K562 (cell line): ENCODE data around the gene SPTBN2. TPM values are rescaled to one million over a fixed set of nuclear protein-coding genes. Genes with fewer than 3 reads are reported as not detected.

Experiments used
- DDX20 ChIP-seq: fragments of 450-650 bp; IDR thresholded peaks from 2 replicates; pipeline ENCODE4 v1.6.1; 2016; ENCODE audit warnings: missing genetic modification characterization, low read depth, mild to moderate bottlenecking, missing compliant biosample characterization, moderate library complexity
- E2F8 ChIP-seq: fragments of 450-650 bp; IDR thresholded peaks from 2 replicates; pipeline ENCODE4 v1.7.1; 2018; ENCODE audit warnings: mild to moderate bottlenecking, low read depth; ENCODE audit not compliant: partially characterized antibody
- ELF2 ChIP-seq: fragments of 250-450 bp; sonication (Bioruptor Pico); IDR thresholded peaks from 2 replicates; pipeline ENCODE4 v1.5.0; 2021; ENCODE audit warnings: mild to moderate bottlenecking
- ESRRA ChIP-seq: fragments of 450-650 bp; IDR thresholded peaks from 2 replicates; pipeline ENCODE4 v1.6.1; 2014; ENCODE audit warnings: low read depth, mild to moderate bottlenecking, moderate library complexity, borderline replicate concordance
- ILK ChIP-seq: fragments of 450-650 bp; IDR thresholded peaks from 2 replicates; pipeline ENCODE4 v1.6.1; 2016; ENCODE audit warnings: missing genetic modification characterization, low read depth, mild to moderate bottlenecking, missing compliant biosample characterization, moderate library complexity, borderline replicate concordance
- KDM1A ChIP-seq, 2 experiments: fragments of 450-650 bp; IDR thresholded peaks; 2 replicates each; pipeline ENCODE4 v1.6.1; 2016; ENCODE audit warnings: mild to moderate bottlenecking in 2 of 2
- MLLT1 ChIP-seq, 2 experiments: fragments of 450-650 bp; IDR thresholded peaks; 2 replicates each; pipeline ENCODE4 v1.6.1; 2016
- MTA3 ChIP-seq: fragments of 450-650 bp; formaldehyde crosslinking; IDR thresholded peaks from 2 replicates; pipeline ENCODE4 v1.6.1; 2017; ENCODE audit warnings: mild to moderate bottlenecking, borderline replicate concordance
- RBM39 ChIP-seq: fragments of 200-400 bp; formaldehyde crosslinking; optimal IDR thresholded peaks from 2 replicates; pipeline ENCODE3; 2018; ENCODE audit warnings: low read depth, low read length
- RNF2 ChIP-seq: sonication (generic); IDR thresholded peaks from 2 replicates; pipeline ENCODE4 v1.6.1; 2016
- ZFX ChIP-seq: sonication (generic); formaldehyde crosslinking; IDR thresholded peaks from 2 replicates; pipeline ENCODE4 v1.8.0; 2022; ENCODE audit warnings: mild to moderate bottlenecking, missing genetic modification reagents, moderate library complexity
- ZMIZ1 ChIP-seq, 2 experiments: fragments of 150-350 bp in 1 of 2; IDR thresholded peaks; 2 replicates each; pipeline ENCODE4 v1.6.1; 2012 to 2016; ENCODE audit warnings: low read depth in 2 of 2, low read length in 2 of 2, mild to moderate bottlenecking in 1 of 2, moderate library complexity in 1 of 2
- ZNF224 ChIP-seq: sonication (generic); formaldehyde crosslinking; IDR thresholded peaks from 2 replicates; pipeline ENCODE4 v1.8.0; 2022; ENCODE audit warnings: mild to moderate bottlenecking, missing genetic modification reagents
- polyA plus RNA-seq, 8 experiments: library from polyadenylated mRNA; depleted of rRNA in 4 of 8; stranded (reverse) in 5 of 8; unstranded in 3 of 8; fragments of >200 nt; fragmentation: Nextera tagmentation in 2 of 8; fragmentation: Illumina TruSeq in 1 of 8; extraction: Ambion mirVana in 2 of 8; extraction: Trizol in 1 of 8; gene quantifications; 2 replicates each; pipeline versions ENCODE4 v1.2.1 to v1.2.3, GENCODE V29; 2011 to 2014; ENCODE audit warnings: inconsistent platforms in 1 of 8, missing spikeins in 1 of 8
- total RNA-seq, 7 experiments: library from RNA; depleted of rRNA in 6 of 7; stranded (reverse); fragments of >200 nt in 6 of 7; fragmentation: Illumina TruSeq in 2 of 7; extraction: Trizol in 2 of 7; gene quantifications; 2 replicates each; pipeline versions ENCODE4 v1.2.1 to v1.2.3, GENCODE V29; 2011 to 2021; ENCODE audit warnings: low replicate concordance in 1 of 7

SPTBN2 gene
- total and polyA plus RNA-seq, 9 of the 15 experiments (the other 6 are each of a cell fraction or from before 2014, with no cell fraction given) = 0.38 to 56.5 (median 19.7) TPM

GRCh38 chr11:66727282-66728037 is 1.6 kb downstream of the SPTBN2 start (continued):
- TF ChIP-seq MLLT1 (IDR thresholded peaks at IDR 0.05) (no peak), ZFX (CRISPR knock-in tag) (peak; percentile 74), ZMIZ1 (IDR thresholded peaks at IDR 0.05; ENCODE audit: low read depth in 2 of 2, low read length in 2 of 2) (0 out of 4 replicates have a peak, but pooled peaks of 1 of the 2 experiments have one; percentile 28), ESRRA (0 out of 2 replicates have a peak, but pooled peaks have one; percentile 14), ILK (tag) (no peak), MTA3 (0 out of 2 replicates have a peak, but pooled peaks have one; percentile 71), ZNF224 (no peak), ELF2 (CRISPR knock-in tag) (no peak), DDX20 (tag) (no peak), KDM1A (IDR thresholded peaks at IDR 0.05) (peak in 1 of 2 experiments; percentile 36; a peak in 1 of 4 replicates), E2F8 (no peak), RNF2 (peak; percentile 70), RBM39 (no peak)
